Activated naive CD4-positive, alpha-beta T cell treated with anti-CD3 and anti-CD28 coated beads, Interleukin-2, amount 10 ng/mL, durations not matched to agents 5 hours and 36 hours (primary cell): ENCODE results near the gene STK39. TPM values are rescaled to one million over a fixed set of nuclear protein-coding genes. Genes with fewer than 3 reads are reported as not detected.

ENCODE experiments used
- total RNA-seq, 2 experiments: library from RNA; stranded (reverse); gene quantifications; one replicate each; pipeline ENCODE4 v1.2.3, GENCODE V29; 2021

The STK39 gene
- 10 to 100 TPM; 26.6 to 28.4 TPM for total RNA-seq

GRCh38 chr2:168247341-168248261 is at the start of gene STK39:
TSS of gene STK39 (minus strand) at chr2:168247595. CDS start at chr2:168247435, 160 bp downstream.

Other genes starting within 250 kb of the STK39 start
- gene CERS6, start 208.7 kb upstream of the STK39 start, total RNA-seq, result 10 to 100 TPM; 12.2 to 12.8 TPM